ENCODE measurements around the gene PIR. TPM values are rescaled to one million over a fixed set of nuclear protein-coding genes. Genes with fewer than 3 reads are reported as not detected.

PIR gene
- total RNA-seq, 1 experiment from 2014 or later = 8.2 TPM

GRCh38 chrX:15404401-15405096, 88.6 kb downstream of the PIR start:
- no peak for DNase-seq (ENCODE audit: unreplicated experiment)
- no peak for TF ChIP-seq CTCF (IDR thresholded peaks at IDR 0.05; ENCODE audit: unreplicated experiment)
- intact Hi-C loops (cut with micrococcal nuclease) = no loop called here
- H3K9me3 Mint-ChIP-seq (ENCODE audit: unreplicated experiment) = no peaks in the 10 kb centered on the region
- ChIA-PET POLR2A (no interaction called here), CTCF (interaction anchor here (0.7 kb wide), 1 partner anchor 410 kb away, joined by 3 read pairs; no protein-coding TSS in a partner anchor)
- no peak overlapping the region for H3K4me3 Mint-ChIP-seq (ENCODE audit: unreplicated experiment)
- H3K27ac Mint-ChIP-seq (ENCODE audit: low read depth, unreplicated experiment) = no peak overlapping the region
- peaks cover 4% of the 10 kb centered on the region for H3K36me3 Mint-ChIP-seq (ENCODE audit: insufficient read depth, unreplicated experiment)
- BruUV-seq (replicated peaks) = no TSS peak
- no peaks in the 10 kb centered on the region for H3K4me1 Mint-ChIP-seq (ENCODE audit: insufficient read depth, unreplicated experiment)
- H3K27me3 Mint-ChIP-seq (ENCODE audit: insufficient read depth, unreplicated experiment) = no peaks in the 10 kb centered on the region

- Mint-ChIP-seq H3K4me3 (ENCODE audit: unreplicated experiment) (no peak overlapping the region), H3K27me3 (ENCODE audit: insufficient read depth, unreplicated experiment) (peaks cover 16% of the 10 kb centered on the region), H3K4me1 (ENCODE audit: insufficient read depth, unreplicated experiment) (no peaks in the 10 kb centered on the region), H3K36me3 (ENCODE audit: insufficient read depth, unreplicated experiment) (peaks cover 4% of the 10 kb centered on the region), H3K27ac (ENCODE audit: low read depth, unreplicated experiment) (no peak overlapping the region), H3K9me3 (ENCODE audit: unreplicated experiment) (no peaks in the 10 kb centered on the region)
- intact Hi-C loops (cut with micrococcal nuclease) = no loop called here
- DNase-seq (ENCODE audit: unreplicated experiment) = no peak
- TF ChIP-seq CTCF (IDR thresholded peaks at IDR 0.05; ENCODE audit: unreplicated experiment) = no peak
- CTCF ChIA-PET = interaction anchor here (1.6 kb wide), 1 partner anchor 50 kb away, joined by 3 read pairs; no protein-coding TSS in a partner anchor
- POLR2A ChIA-PET = no interaction called here
- BruUV-seq (replicated peaks) = no TSS peak
These were observed 91.8 kb downstream of the PIR start for GRCh38 chrX:15401378-15401777.

- intact Hi-C loops (cut with micrococcal nuclease) = no loop called here
- Mint-ChIP-seq H3K4me3 (ENCODE audit: unreplicated experiment) (no peak overlapping the region), H3K9me3 (ENCODE audit: unreplicated experiment) (no peaks in the 10 kb centered on the region), H3K4me1 (ENCODE audit: insufficient read depth, unreplicated experiment) (no peaks in the 10 kb centered on the region), H3K27ac (ENCODE audit: low read depth, unreplicated experiment) (no peak overlapping the region), H3K27me3 (ENCODE audit: insufficient read depth, unreplicated experiment) (peaks cover 16% of the 10 kb centered on the region), H3K36me3 (ENCODE audit: insufficient read depth, unreplicated experiment) (no peaks in the 10 kb centered on the region)
- POLR2A ChIA-PET = interaction anchor here (0.6 kb wide), 1 partner anchor 38 kb away, joined by 3 read pairs; no protein-coding TSS in a partner anchor
- no peak for TF ChIP-seq CTCF (IDR thresholded peaks at IDR 0.05; ENCODE audit: unreplicated experiment)
- DNase-seq (ENCODE audit: unreplicated experiment) = no peak
- BruUV-seq (replicated peaks) = no TSS peak
- CTCF ChIA-PET = interaction anchor here (0.6 to 1.6 kb wide), 2 partner anchors 48 to 1070 kb away, joined by 3 read pairs; no protein-coding TSS in a partner anchor
These were observed 93.2 kb downstream of the PIR start for GRCh38 chrX:15399962-15400391.

GRCh38 chrX:15398874-15399273, 94.3 kb downstream of the PIR start:
- Mint-ChIP-seq H3K27ac (ENCODE audit: low read depth, unreplicated experiment) (no peak overlapping the region), H3K27me3 (ENCODE audit: insufficient read depth, unreplicated experiment) (peaks cover 16% of the 10 kb centered on the region), H3K36me3 (ENCODE audit: insufficient read depth, unreplicated experiment) (no peaks in the 10 kb centered on the region), H3K9me3 (ENCODE audit: unreplicated experiment) (no peaks in the 10 kb centered on the region), H3K4me3 (ENCODE audit: unreplicated experiment) (no peak overlapping the region), H3K4me1 (ENCODE audit: insufficient read depth, unreplicated experiment) (no peaks in the 10 kb centered on the region)
- no peak for TF ChIP-seq CTCF (IDR thresholded peaks at IDR 0.05; ENCODE audit: unreplicated experiment)
- DNase-seq (ENCODE audit: unreplicated experiment) = no peak
- ChIA-PET CTCF (no interaction called here), POLR2A (no interaction called here)
- no TSS peak for BruUV-seq (replicated peaks)
- intact Hi-C loops (cut with micrococcal nuclease) = no loop called here

Data from MCF 10A (cell line).